SKM-1 treated with dmso at 0.1 percent for 144 hours (cell line): ENCODE results near the gene TSPAN18.
A peak's percentile ranks its signal among the peaks of the same experiment; 100 is the strongest.

Experiments used
- DNase-seq: peaks from one replicate; lab custom pipeline; 2025; ENCODE audit not compliant: unreplicated experiment; lab: John Stamatoyannopoulos, UW

The TSPAN18 gene

DNA sequence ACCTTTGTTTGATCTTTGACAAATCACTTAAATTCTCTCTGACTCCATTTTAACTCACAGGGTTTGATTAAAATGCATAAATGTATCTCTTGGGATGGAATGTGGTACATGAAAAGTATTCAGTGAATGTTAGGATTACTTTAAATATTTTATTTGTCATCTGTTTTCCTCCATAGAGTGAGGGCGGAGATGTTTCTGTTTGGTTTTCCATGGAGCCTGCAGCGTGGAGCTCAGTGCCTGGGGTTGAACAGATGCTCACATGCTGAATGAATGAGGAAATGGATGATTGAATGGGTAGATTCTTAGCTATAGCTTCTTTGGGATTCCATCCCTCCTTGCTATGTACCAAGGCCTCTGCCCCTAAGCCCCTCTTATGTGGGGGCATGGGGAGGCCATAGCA, 10.0 kb downstream of the TSPAN18 start:
- no peak for DNase-seq

DNA sequence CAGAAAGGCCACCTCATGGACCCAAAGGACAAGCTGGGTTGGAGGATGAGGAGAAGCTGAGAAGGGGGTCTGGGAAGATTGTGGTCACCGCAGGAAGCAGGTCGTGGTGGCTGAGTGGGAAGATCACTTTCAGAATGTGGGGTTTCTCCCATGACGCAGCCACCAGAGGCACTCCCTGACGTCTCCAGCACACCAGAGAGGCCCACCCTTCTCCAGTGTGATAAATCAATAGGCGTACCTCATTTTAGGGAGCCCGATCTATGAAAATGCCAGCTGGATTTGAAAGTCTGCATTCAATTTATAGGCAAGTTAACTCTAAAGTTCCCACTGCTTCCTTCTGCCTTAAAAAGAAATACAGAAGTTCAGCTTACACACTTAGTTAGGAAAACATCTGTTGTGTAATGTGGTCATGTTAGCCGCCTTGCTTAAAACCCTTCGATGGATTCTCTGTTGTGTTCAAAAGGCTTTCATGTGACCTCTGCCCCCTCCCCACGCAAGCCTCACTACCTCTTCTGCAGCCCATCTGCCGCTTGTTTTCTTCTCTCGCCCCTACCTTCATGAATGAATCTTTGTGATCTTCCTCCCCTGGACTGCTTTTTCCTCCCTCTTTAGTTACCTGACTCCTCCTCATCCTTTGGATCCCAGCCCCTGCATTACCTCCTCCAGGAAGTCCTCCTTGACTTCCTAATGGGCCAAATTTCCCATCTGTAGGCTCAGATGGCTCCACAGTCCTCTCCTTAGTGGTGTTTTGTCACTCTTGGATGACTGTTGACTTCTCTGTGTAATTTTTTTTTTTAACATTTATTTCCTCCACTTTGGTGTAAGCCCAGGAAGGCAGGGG, 10.7 kb downstream of the TSPAN18 start:
- peak; percentile 53 for DNase-seq

DNA sequence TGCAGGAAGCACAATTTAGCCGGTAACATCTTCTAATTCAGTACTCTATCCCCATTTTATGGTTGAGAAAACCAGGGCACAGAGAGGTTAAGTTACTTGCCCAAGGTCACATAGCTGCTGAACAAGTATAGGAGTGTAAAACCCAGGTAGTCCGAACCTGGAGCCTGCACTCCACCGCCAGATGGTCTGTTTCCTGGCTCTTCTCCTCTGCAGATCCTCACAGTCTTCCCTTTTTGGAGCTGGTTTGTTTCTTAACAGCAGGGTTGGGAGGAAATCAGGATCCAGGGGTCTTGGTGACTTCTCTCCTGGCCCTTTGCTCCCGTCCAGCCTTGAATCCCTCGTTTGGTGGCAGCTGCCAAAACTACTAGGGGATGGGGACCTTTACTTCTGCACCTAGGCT, 12.0 kb downstream of the TSPAN18 start:
- DNase-seq, result no peak

GRCh38 chr11:44740967-44741366, 14.2 kb downstream of the TSPAN18 start:
- no peak for DNase-seq

GRCh38 chr11:44741976-44742375, 15.2 kb downstream of the TSPAN18 start:
- no peak for DNase-seq

- no peak for DNase-seq
Measured at GRCh38 chr11:44742508-44743246, 15.9 kb downstream of the TSPAN18 start.

DNA sequence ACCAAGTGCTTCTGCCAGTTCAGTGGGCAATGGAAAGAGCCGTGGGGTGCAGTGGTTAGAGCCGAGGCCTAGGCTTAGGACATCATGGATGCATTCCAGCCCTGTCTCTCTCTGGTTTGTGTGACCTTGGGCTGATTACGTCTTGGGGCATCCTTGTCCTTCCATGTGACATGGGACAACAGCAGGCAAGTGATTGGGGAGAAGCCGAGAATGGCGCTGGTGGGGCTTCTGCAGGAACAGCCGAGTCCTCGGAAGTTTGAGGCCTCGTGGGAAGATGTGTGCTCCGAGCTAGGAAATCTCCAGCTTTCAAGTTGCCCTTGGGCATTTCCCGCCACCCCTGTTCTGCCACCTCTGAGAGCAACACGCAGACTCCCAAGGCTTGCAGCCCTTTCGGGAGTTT, 16.6 kb downstream of the TSPAN18 start:
- no peak for DNase-seq

DNA sequence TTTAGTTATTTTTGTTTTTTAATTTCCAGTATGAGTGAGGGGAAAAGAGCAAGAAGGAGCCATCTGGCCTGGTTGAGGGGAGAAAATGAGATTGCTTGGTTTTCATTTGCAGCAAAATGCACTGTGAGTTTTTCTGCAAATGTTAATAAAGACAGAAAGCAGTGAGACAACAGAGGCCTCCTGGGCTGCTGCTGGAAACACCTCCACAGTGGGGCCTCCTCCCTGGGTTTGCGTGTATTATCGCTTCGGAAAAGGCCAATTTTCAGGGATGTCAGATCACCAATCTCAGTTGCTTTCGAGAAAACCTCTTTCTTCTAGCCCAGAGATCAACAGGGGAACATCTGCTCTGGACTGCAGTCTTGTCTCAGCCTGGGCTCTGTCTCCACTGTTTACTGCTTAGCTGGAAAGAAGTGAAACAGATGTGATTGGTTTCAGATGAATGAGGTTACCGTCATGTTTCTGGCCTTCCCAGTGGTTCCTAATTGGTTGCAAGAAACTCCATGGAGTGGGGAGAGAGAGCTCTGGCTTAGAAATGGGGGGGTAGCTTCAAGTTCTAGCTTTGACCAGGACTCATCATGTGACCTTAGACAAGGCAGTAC, 17.3 kb downstream of the TSPAN18 start:
- DNase-seq, result no peak

GRCh38 chr11:44746894-44747293, 20.1 kb downstream of the TSPAN18 start:
- DNase-seq, result no peak

- no peak for DNase-seq
Measured at GRCh38 chr11:44747316-44747715, 20.6 kb downstream of the TSPAN18 start.

- DNase-seq, result no peak
Measured at GRCh38 chr11:44747836-44748235, 21.1 kb downstream of the TSPAN18 start.

GRCh38 chr11:44748606-44749005, 21.8 kb downstream of the TSPAN18 start:
- no peak for DNase-seq

DNA sequence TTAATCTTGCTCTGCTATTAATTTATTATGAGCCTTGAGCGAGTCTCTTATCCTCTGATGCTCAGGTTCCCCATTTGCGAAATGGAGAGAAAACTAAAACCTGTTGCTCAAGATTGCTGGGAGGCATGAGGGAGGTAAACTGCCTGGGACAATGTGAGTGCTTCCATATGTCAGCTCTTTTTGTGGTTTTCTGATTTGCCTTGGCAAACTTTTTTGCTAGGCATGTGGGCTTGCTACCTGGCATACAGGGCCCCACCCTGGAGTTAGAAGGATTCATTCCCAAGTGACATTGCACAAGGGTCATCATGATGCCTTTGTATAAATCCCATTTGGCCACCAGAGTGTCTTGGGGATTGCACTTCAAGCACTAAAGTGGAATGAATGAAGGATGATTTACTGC, 22.4 kb downstream of the TSPAN18 start:
- peak; percentile 20 for DNase-seq

DNA sequence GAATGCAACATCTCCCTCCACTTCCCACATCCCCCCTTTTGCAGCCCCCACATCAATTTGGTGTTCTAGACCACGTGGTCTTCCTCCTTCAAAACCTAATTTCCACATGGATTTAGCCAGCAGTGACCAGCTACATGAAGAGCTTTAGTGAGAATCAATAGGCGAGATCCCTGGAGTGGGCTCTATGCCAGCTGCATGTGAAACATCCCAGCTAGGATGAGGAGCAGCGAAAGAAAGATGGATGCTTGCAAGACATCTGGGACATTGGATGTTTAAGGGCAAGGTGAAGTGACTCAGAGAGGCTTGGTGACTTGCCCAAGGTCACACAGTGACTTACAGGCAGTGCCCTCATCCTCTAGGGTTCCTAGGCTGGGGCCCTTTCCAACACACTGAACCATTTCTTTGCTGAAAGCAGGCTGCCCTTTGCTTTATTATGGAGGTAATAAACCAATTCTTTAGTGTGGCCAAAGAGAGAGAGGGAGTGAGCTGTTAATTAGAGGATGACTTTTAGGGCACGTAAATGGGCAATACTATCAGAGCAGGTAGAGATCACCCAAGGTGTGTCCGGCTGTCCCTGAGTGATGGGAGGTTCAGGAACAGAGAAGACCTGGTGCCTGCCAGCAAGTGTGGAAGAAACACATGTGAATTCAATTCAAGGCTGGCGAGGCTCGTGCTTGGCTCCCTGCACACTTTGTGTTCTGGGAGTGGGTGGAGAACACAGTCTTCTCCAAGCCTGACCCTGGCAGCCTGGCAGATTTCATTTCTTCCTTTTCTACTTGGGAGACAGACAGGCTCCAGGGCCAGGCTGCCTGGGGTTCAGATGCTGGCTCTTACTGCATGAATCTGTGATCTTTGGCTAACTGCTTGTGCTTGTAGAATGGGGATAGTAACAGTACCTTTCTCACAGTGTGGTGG, 24.0 kb downstream of the TSPAN18 start:
- no peak for DNase-seq

DNA sequence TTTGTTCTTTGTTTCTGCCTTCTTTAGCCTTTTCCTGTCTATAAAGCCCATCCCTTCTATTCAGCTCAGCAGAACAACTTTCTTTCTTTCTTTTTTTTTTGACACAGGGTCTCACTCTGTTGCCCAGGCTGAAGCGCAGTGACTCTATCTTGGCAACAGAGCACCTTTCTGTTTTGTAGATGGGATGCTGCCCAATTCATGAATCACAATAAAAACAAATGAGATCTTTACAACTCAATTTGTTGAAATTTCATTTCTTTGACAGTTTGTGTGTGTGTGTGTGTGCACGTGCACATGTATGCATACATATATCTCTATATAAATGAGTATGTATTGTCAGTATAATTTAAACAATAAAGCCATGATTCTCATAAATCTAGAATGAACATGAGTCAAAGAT, 25.5 kb downstream of the TSPAN18 start:
- DNase-seq, result no peak

DNA sequence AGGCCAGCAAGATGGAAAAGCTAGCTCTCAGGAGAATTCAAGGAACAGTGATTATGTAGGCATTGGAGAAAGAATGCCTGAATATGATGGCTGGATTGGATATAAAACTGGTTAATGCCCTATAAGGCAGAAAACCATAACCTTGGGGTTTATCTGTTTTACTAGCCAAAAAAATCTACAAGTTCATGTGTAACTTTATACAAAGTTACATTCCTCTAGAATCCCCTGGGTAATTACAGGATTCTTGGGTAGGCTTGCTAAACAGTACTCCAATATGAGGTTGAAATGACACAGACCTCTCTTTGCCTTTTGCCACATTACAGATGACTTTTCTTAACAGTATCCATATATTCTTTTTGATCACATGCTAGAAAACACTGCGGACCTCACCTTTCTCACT, 26.0 kb downstream of the TSPAN18 start:
- no peak for DNase-seq

DNA sequence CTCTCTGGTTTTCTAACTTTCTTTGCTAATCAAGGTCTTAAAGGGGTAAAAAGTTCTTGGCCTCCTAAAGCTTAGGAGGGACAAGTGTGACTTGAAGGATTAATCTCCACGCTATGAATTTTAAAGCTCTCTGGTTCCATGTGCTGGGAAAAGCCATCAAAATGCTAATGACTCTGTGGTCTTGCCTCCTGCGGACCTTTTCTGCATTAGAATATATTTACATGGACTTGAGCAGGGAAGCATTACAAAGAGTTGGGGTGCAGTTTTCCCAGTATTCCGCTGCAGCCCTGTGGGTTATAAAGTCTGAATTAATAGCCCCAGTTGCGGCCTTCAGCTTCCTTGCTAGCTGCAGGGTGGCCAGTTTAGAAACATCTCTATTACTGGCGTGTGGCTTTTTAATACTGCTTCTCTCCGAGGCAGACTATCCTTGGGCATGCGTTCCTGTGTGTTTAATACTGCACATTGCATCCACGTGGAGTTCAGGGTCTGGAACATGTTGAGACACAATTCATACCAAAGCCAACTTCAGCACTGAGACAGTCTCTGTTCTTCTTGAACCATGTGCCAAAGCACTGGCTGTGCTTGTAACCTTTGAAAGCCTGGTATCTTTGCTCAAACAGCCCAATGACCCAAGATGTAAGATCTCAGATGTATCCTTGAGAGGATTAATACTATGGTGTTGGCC, 27.3 kb downstream of the TSPAN18 start:
- no peak for DNase-seq

GRCh38 chr11:44754876-44755555, 28.3 kb downstream of the TSPAN18 start:
- no peak for DNase-seq

- no peak for DNase-seq
Measured at GRCh38 chr11:44755556-44756523, 29.1 kb downstream of the TSPAN18 start.
